ENCODE data around the gene EMILIN2. TPM values are rescaled to one million over a fixed set of nuclear protein-coding genes. Genes with fewer than 3 reads are reported as not detected.
"Not testable (repeated sequence)": the region's sequence is repeated elsewhere in the genome, so short reads cannot be mapped to it uniquely, and the experiment has no call there.

EMILIN2 gene
- total and polyA plus RNA-seq, 9 of the 15 experiments (the other 6 are each of a cell fraction or from before 2014, with no cell fraction given): 0.01 to 0.40 (median 0.19) TPM

DNA sequence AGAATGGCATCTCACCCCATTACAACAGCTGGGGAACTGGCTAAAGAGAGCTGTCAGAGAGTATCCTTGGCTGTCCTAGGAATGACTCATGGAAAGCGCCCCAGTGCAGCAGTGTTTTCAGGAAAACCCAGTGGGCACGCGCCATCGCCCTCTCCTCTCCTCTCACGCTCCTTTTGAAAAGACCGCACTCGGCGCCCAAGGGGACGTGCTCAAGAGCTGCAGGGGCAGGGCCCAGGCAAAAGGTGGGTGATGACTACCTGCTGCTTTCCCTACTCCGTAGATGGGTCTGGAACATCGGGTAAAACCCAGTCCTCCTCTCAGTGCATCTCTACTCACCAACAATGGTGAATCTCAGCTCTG, 68.1 kb downstream of the EMILIN2 start:
- Histone ChIP-seq H3K9me3 (replicated peaks; ENCODE audit: control insufficient read depth, insufficient read depth, low read depth, low read length) (no peaks in the 10 kb centered on the region), H3K27me3 (ENCODE audit: control insufficient read depth in 2 of 2, insufficient read depth in 2 of 2, low read length in 2 of 2) (no peaks in the 10 kb centered on the region), H3K4me1 (replicated peaks in 1 of 2; ENCODE audit: control insufficient read depth in 2 of 2, insufficient read depth in 2 of 2, low read length in 2 of 2) (peaks cover 0 to 9% of the 10 kb centered on the region in 2 experiments; a peak in 1 of 5 replicates), H3K36me3 (ENCODE audit: control insufficient read depth, insufficient read depth, low read length) (peaks cover 34% of the 10 kb centered on the region; the same call in 2 of the 3 replicates), H3K4me2 (ENCODE audit: insufficient read depth, low read length) (no peak overlapping the region), H4K20me1 (replicated peaks; ENCODE audit: control insufficient read depth, insufficient read depth, low read length) (no peaks in the 10 kb centered on the region), H2AFZ (ENCODE audit: low read depth, low read length) (no peak overlapping the region), H3K27ac (ENCODE audit: extremely low read depth, low read depth, low read length) (no peak overlapping the region), H3K4me3 (no peak overlapping the region), H3K9me1 (ENCODE audit: control insufficient read depth, insufficient read depth, low read length) (no peaks in the 10 kb centered on the region), H3K79me2 (ENCODE audit: control insufficient read depth, insufficient read depth, low read length) (no peaks in the 10 kb centered on the region), H3K9ac (ENCODE audit: insufficient read depth in 1 of 2, low read depth in 2 of 2, low read length in 2 of 2) (no peak overlapping the region)
- TF ChIP-seq NFATC3 (IDR thresholded peaks at IDR 0.05) (no peak), DPF2 (IDR thresholded peaks at IDR 0.05) (no peak), KDM4B (IDR thresholded peaks at IDR 0.05; ENCODE audit: borderline replicate concordance in 2 of 2, low read depth in 1 of 2) (no peak), MEF2A (IDR thresholded peaks at IDR 0.05; ENCODE audit: control insufficient read depth, low read depth, low read length) (no peak), RFX1 (IDR thresholded peaks at IDR 0.05) (no peak), HNRNPK (IDR thresholded peaks at IDR 0.05; ENCODE audit: low read depth, low read length, poor library complexity, severe bottlenecking) (no peak), U2AF1 (optimal IDR thresholded peaks at IDR 0.05; ENCODE audit: low read depth, low read length) (no peak)
- in situ Hi-C loops (cut with MboI): no loop called here
- ChIA-PET CTCF (ENCODE audit: low intra/inter-chr PET ratio) (no interaction called here), POLR2A (interaction anchor here (1.1 to 3.4 kb wide), 4 partner anchors 9 to 24 kb away, joined by 3 to 13 read pairs (median 4); no protein-coding TSS in a partner anchor)
- 89% methylated on average over 8 of the region's 11 CpGs for WGBS (ENCODE audit: insufficient coverage, low coverage, missing lambda C conversion rate)
- ATAC-seq: no peak
- BruUV-seq (replicated peaks): no TSS peak
- no peak for FAIRE-seq
- intact Hi-C loops (cut with micrococcal nuclease): no loop called here
- no peak for DNase-seq (ENCODE audit: extremely low read depth in 1 of 4, low spot score in 3 of 4)

- CTCF ChIA-PET (ENCODE audit: low intra/inter-chr PET ratio); H4K20me1 ChIP-seq (replicated peaks; ENCODE audit: control insufficient read depth, insufficient read depth, low read length); H3K9me3 ChIP-seq (replicated peaks; ENCODE audit: control insufficient read depth, insufficient read depth, low read depth, low read length); H3K27ac ChIP-seq (ENCODE audit: extremely low read depth, low read depth, low read length); H3K4me2 ChIP-seq (ENCODE audit: insufficient read depth, low read length); ATAC-seq; FAIRE-seq; in situ Hi-C loops (cut with MboI); H3K79me2 ChIP-seq (ENCODE audit: control insufficient read depth, insufficient read depth, low read length); H3K9me1 ChIP-seq (ENCODE audit: control insufficient read depth, insufficient read depth, low read length); H3K27me3 ChIP-seq (ENCODE audit: control insufficient read depth in 2 of 2, insufficient read depth in 2 of 2, low read length in 2 of 2); H3K4me3 ChIP-seq; BruUV-seq (replicated peaks); H3K4me1 ChIP-seq (replicated peaks in 1 of 2; ENCODE audit: control insufficient read depth in 2 of 2, insufficient read depth in 2 of 2, low read length in 2 of 2); intact Hi-C loops (cut with micrococcal nuclease); H2AFZ ChIP-seq (ENCODE audit: low read depth, low read length); DNase-seq (ENCODE audit: extremely low read depth in 1 of 4, low spot score in 3 of 4); H3K9ac ChIP-seq (ENCODE audit: insufficient read depth in 1 of 2, low read depth in 2 of 2, low read length in 2 of 2): not testable (repeated sequence)
- H3K36me3 ChIP-seq (ENCODE audit: control insufficient read depth, insufficient read depth, low read length): peaks cover 40% of the 10 kb centered on the region; the same call in 2 of the 3 replicates
- WGBS (ENCODE audit: insufficient coverage, low coverage, missing lambda C conversion rate): 95% methylated on average over 14 of the region's 16 CpGs
- POLR2A ChIA-PET: interaction anchor here (0.6 to 1.1 kb wide), 3 partner anchors 13 to 161 kb away, joined by 3 to 5 read pairs (median 4); no protein-coding TSS in a partner anchor
These were observed 68.7 kb downstream of the EMILIN2 start for GRCh38 chr18:2915486-2915885.
